Mesothelial cell of epicardium (in vitro differentiated cells): Measurements from ENCODE around the gene FCER1G. TPM values are rescaled to one million over a fixed set of nuclear protein-coding genes. Genes with fewer than 3 reads are reported as not detected.

ENCODE experiments used
- DNase-seq, 2 experiments: peaks; one replicate each; pipeline ENCODE4 v3.0.0; 2021; ENCODE audit warnings: low spot score in 2 of 2; ENCODE audit not compliant: unreplicated experiment in 2 of 2
- H3K27ac Mint-ChIP-seq: 2 replicates; pipeline ENCODE4 v1.8.0; 2021; ENCODE audit warnings: mixed read lengths
- H3K27me3 Mint-ChIP-seq: 2 replicates; pipeline ENCODE4 v1.8.0; 2021; ENCODE audit warnings: low read depth, mixed read lengths
- H3K36me3 Mint-ChIP-seq: 2 replicates; pipeline ENCODE4 v1.8.0; 2021; ENCODE audit warnings: mixed read lengths
- H3K4me1 Mint-ChIP-seq: 2 replicates; pipeline ENCODE4 v1.8.0; 2021; ENCODE audit warnings: mixed read lengths
- H3K4me3 Mint-ChIP-seq: 2 replicates; pipeline ENCODE4 v1.8.0; 2021; ENCODE audit warnings: mild to moderate bottlenecking, moderate library complexity, mixed read lengths
- H3K9me3 Mint-ChIP-seq: 2 replicates; pipeline ENCODE4 v1.8.0; 2021; ENCODE audit warnings: mixed read lengths
- CTCF ChIP-seq: fragments of 200-600 bp; sonication (generic); IDR thresholded peaks from one replicate; pipeline ENCODE4 v1.5.0; 2021; ENCODE audit warnings: antibody characterized with exemption; ENCODE audit not compliant: unreplicated experiment
- total RNA-seq: library from RNA; stranded (reverse); gene quantifications from 3 replicates; pipeline ENCODE4 v1.2.1, GENCODE V29; 2021

Gene FCER1G
- total RNA-seq, 1 donor from 2014 or later: 0.40 TPM

- Mint-ChIP-seq H3K9me3 (peaks cover 20% of the 10 kb centered on the region), H3K36me3 (peaks cover 7% of the 10 kb centered on the region), H3K4me1 (peaks cover 7% of the 10 kb centered on the region), H3K27me3 (peaks cover 57% of the 10 kb centered on the region), H3K27ac (no peak overlapping the region), H3K4me3 (no peak overlapping the region)
- TF ChIP-seq CTCF: no peak
- no peak for DNase-seq
These were observed 44.7 kb downstream of the FCER1G start for GRCh38 chr1:161259765-161260164.

DNA sequence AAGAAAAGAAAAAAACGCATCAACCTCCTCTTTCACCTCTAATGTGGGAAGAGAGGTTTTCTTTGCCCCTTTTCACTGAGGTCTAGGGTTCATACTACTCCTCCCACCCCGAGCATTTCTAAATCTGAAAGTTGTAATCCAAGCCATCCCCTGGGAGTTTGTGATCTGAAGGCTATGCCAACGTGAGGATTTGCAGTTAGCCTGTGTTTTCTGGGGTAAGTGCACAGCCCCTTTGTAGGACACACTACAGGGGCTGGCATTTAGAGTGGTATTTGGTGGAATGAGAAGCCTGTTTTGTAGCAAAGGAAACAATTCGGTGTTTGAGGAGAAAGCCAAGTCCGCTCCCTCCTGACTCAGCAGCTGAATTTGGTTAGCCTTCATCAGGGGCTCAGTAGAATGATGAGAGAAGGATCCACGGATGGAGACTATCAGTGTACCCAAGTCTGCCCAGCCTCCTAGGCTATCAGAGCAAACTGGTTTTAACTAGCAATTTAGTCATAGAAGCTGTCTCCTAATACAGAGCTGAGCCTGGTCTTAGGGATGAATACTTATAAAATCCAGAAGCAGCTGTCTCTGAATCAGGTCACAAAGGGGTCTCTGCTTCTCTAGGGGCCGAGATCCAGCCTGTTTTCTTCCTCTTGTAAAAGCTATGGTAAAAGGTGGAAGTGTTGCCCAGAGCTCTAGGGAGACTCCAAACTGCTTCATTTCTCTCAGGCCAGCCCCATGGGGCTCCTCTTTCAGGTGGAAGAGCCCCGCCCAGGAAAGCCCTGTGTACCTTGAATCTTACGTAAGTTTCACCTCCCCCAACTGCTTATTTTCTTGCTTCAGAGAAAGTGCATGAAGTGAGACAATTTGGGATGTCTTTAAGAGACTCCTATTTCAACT, 45.5 kb downstream of the FCER1G start:
- peaks cover 55% of the 10 kb centered on the region for H3K27me3 Mint-ChIP-seq
- peaks cover 17% of the 10 kb centered on the region for H3K9me3 Mint-ChIP-seq
- no peak for TF ChIP-seq CTCF
- peaks cover 7% of the 10 kb centered on the region for H3K4me1 Mint-ChIP-seq
- no peak overlapping the region for H3K4me3 Mint-ChIP-seq
- H3K27ac Mint-ChIP-seq: no peak overlapping the region
- DNase-seq: no peak
- peaks cover 7% of the 10 kb centered on the region for H3K36me3 Mint-ChIP-seq

- TF ChIP-seq CTCF: no peak
- no peak for DNase-seq
- peaks cover 7% of the 10 kb centered on the region for H3K36me3 Mint-ChIP-seq
- H3K9me3 Mint-ChIP-seq: peaks cover 10% of the 10 kb centered on the region
- H3K27ac Mint-ChIP-seq: no peak overlapping the region
- H3K27me3 Mint-ChIP-seq: peaks cover 53% of the 10 kb centered on the region
- no peak overlapping the region for H3K4me3 Mint-ChIP-seq
- peaks cover 9% of the 10 kb centered on the region for H3K4me1 Mint-ChIP-seq
These were observed 46.5 kb downstream of the FCER1G start for GRCh38 chr1:161261261-161262235.

DNA sequence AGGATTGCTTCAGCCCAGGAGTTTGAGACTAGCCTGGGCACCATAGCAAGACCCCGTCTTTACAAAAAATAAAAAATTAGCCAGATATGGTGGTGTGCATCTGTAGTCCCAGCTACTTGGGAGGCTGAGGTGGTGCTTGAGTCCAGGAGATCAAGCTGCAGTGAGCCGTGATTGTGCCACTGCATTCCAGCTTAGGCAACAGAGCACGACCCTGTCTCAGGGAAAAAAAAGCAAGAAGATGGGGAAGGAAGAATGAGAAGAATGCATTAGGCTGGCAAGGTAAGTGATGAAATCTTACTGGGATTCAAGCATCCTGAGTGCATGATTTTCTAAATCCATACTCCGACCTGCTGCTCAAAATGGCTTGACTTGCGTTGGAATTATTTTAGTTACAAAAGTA, 50.2 kb downstream of the FCER1G start:
- Mint-ChIP-seq H3K36me3 (no peaks in the 10 kb centered on the region), H3K4me1 (peaks cover 14% of the 10 kb centered on the region), H3K4me3 (no peak overlapping the region), H3K27ac (no peak overlapping the region), H3K27me3 (peaks cover 23% of the 10 kb centered on the region), H3K9me3 (no peaks in the 10 kb centered on the region)
- no peak for TF ChIP-seq CTCF
- no peak for DNase-seq

DNA sequence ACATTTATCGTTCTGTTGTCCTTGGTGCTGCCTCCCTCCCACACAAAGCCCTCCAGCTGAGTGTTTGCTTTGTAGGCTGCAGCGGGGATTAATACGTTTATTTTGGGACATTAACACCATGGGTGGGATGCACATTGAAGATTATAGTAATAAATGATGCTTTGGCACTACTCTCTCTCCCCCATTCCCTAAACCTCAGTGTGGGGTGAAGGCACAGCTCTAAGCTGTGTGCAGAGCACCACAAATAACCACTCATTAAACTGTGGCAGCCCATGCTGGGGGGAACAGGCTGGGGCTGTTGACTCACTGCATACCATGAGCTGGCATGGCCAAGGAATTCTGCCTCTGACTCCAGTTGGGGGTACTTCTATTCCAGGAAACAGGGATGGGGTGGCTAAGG, 51.1 kb downstream of the FCER1G start:
- TF ChIP-seq CTCF: no peak
- Mint-ChIP-seq H3K27ac (no peak overlapping the region), H3K36me3 (no peaks in the 10 kb centered on the region), H3K27me3 (peaks cover 14% of the 10 kb centered on the region), H3K4me1 (peaks cover 13% of the 10 kb centered on the region), H3K4me3 (no peak overlapping the region), H3K9me3 (no peaks in the 10 kb centered on the region)
- DNase-seq: no peak
